Glomerular visceral epithelial cell (primary cell): ENCODE measurements around the gene SMAD7.

ENCODE experiments used
- DNase-seq: peaks from one replicate; pipeline ENCODE4 v3.0.0-alpha.2; 2016; ENCODE audit errors: extremely low spot score

SMAD7 gene

GRCh38 chr18:48914581-48915251 lies 36.0 kb downstream of the SMAD7 start:
- no peak for DNase-seq

GRCh38 chr18:48913775-48914174 lies 37.0 kb downstream of the SMAD7 start:
- no peak for DNase-seq

GRCh38 chr18:48913201-48913600 lies 37.6 kb downstream of the SMAD7 start:
- no peak for DNase-seq

- no peak for DNase-seq
Observed at GRCh38 chr18:48910972-48911545, 39.7 kb downstream of the SMAD7 start.

GRCh38 chr18:48909721-48910120 lies 41.0 kb downstream of the SMAD7 start:
- DNase-seq, result no peak

GRCh38 chr18:48908916-48909315 lies 41.8 kb downstream of the SMAD7 start:
- DNase-seq, result no peak

- no peak for DNase-seq
Observed at GRCh38 chr18:48905513-48905912, 45.3 kb downstream of the SMAD7 start.

GRCh38 chr18:48904847-48905394 lies 45.8 kb downstream of the SMAD7 start:
- no peak for DNase-seq

GRCh38 chr18:48904091-48904490 lies 46.7 kb downstream of the SMAD7 start:
- no peak for DNase-seq

- DNase-seq, result peak; percentile 54
Observed at GRCh38 chr18:48902856-48903601, 47.7 kb downstream of the SMAD7 start.

GRCh38 chr18:48902023-48902855 lies 48.5 kb downstream of the SMAD7 start:
- DNase-seq, result peak; percentile 97

- DNase-seq, result no peak
Observed at GRCh38 chr18:48901145-48902022, 49.4 kb downstream of the SMAD7 start.

GRCh38 chr18:48900469-48900868 lies 50.3 kb downstream of the SMAD7 start:
- no peak for DNase-seq

- DNase-seq, result no peak
Observed at GRCh38 chr18:48899558-48900174, 51.1 kb downstream of the SMAD7 start.

GRCh38 chr18:48898521-48898920 lies 52.2 kb downstream of the SMAD7 start:
- no peak for DNase-seq

GRCh38 chr18:48897531-48897930 lies 53.2 kb downstream of the SMAD7 start:
- DNase-seq, result no peak

- no peak for DNase-seq
Observed at GRCh38 chr18:48896875-48897511, 53.8 kb downstream of the SMAD7 start.

GRCh38 chr18:48896326-48896874 lies 54.4 kb downstream of the SMAD7 start:
- no peak for DNase-seq

GRCh38 chr18:48894799-48895346 lies 55.9 kb downstream of the SMAD7 start:
- no peak for DNase-seq
